RWPE2 (cell line): ENCODE measurements around the gene KIRREL3.

Source experiments
- ATAC-seq: fragments of 200-7000 bp; cut with Tn5 transposase; 3 replicates; pipeline ENCODE4 v1.9.1; 2021; ENCODE audit warnings: low read depth
- DNase-seq: peaks from one replicate; pipeline ENCODE4 v3.0.0-alpha.2; 2020; ENCODE audit warnings: low spot score
- H3K27ac ChIP-seq: fragments of 450-650 bp; 2 replicates; pipeline ENCODE4 v1.5.1; 2017; ENCODE audit warnings: mild to moderate bottlenecking; ENCODE audit not compliant: poor library complexity, severe bottlenecking
- H3K27me3 ChIP-seq: fragments of 250-450 bp; sonication (Bioruptor Pico); 2 replicates; pipeline ENCODE4 v1.5.1; 2021; ENCODE audit warnings: mild to moderate bottlenecking, moderate library complexity; ENCODE audit not compliant: insufficient read depth, poor library complexity, severe bottlenecking
- H3K36me3 ChIP-seq: fragments of 250-450 bp; sonication (Bioruptor Pico); 2 replicates; pipeline ENCODE4 v1.5.1; 2020; ENCODE audit warnings: low read depth, mild to moderate bottlenecking, moderate library complexity
- H3K4me1 ChIP-seq: fragments of 250-450 bp; sonication (Bioruptor Pico); 2 replicates; pipeline ENCODE4 v1.5.1; 2021; ENCODE audit warnings: mild to moderate bottlenecking, moderate library complexity; ENCODE audit not compliant: insufficient read depth, poor library complexity, severe bottlenecking
- H3K4me3 ChIP-seq: fragments of 250-450 bp; sonication (Bioruptor Pico); 2 replicates; pipeline ENCODE4 v1.5.1; 2021; ENCODE audit warnings: mild to moderate bottlenecking, moderate library complexity; ENCODE audit not compliant: severe bottlenecking
- H3K9me3 ChIP-seq: fragments of 250-450 bp; sonication (Bioruptor Pico); 2 replicates; pipeline ENCODE4 v1.5.1; 2021; ENCODE audit warnings: mild to moderate bottlenecking, moderate library complexity; ENCODE audit not compliant: severe bottlenecking
- TF ChIP-seq, protein P1 (sequence below): fragments of 450-650 bp; IDR thresholded peaks from one replicate; pipeline ENCODE4 v1.5.1; 2017; ENCODE audit warnings: mild to moderate bottlenecking, moderate library complexity; ENCODE audit not compliant: poor library complexity, severe bottlenecking

Gene KIRREL3

DNA sequence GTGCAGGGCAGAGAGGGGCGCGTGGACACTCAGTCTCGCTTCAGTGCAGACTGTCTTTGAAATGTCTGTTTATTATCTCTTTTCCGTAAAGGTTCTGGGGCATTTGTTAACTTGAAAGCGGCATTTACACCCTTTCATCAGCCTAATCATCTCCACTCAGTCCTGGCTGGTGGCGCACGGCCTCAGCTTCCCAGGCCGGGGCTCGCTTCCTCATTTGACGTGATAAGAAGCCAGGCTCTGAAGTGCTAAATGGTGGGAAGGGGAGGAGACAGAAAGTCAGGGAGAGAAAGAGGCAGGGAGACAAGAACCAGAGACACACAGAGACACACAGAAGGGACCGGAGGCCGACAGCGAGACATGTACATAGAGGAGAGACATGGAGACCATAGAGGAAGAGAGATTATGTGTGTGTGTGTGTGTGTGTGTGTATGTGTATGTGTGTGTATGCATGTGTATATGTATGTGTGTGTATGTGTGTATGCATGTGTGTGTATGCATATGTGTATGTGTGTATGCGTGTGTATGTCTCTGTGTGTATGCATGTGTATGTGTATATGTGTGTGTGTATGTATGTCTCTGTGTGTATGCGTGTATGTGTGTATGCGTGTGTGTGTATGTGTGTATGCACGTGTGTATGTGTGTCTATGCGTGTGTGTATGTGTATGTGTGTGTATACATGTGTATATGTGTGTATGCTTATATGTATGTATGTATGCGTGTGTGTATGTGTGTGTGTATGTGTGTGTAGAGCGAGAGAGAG is 543.6 kb downstream of the KIRREL3 start:
- Histone ChIP-seq H3K27me3 (peaks cover 6% of the 10 kb centered on the region), H3K4me1 (no peaks in the 10 kb centered on the region), H3K27ac (no peak overlapping the region), H3K9me3 (no peaks in the 10 kb centered on the region), H3K4me3 (no peak overlapping the region), H3K36me3 (no peaks in the 10 kb centered on the region)
- TF ChIP-seq, protein P1, sequence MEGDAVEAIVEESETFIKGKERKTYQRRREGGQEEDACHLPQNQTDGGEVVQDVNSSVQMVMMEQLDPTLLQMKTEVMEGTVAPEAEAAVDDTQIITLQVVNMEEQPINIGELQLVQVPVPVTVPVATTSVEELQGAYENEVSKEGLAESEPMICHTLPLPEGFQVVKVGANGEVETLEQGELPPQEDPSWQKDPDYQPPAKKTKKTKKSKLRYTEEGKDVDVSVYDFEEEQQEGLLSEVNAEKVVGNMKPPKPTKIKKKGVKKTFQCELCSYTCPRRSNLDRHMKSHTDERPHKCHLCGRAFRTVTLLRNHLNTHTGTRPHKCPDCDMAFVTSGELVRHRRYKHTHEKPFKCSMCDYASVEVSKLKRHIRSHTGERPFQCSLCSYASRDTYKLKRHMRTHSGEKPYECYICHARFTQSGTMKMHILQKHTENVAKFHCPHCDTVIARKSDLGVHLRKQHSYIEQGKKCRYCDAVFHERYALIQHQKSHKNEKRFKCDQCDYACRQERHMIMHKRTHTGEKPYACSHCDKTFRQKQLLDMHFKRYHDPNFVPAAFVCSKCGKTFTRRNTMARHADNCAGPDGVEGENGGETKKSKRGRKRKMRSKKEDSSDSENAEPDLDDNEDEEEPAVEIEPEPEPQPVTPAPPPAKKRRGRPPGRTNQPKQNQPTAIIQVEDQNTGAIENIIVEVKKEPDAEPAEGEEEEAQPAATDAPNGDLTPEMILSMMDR, result no peak
- DNase-seq (no peak), ATAC-seq (no peak)

DNA sequence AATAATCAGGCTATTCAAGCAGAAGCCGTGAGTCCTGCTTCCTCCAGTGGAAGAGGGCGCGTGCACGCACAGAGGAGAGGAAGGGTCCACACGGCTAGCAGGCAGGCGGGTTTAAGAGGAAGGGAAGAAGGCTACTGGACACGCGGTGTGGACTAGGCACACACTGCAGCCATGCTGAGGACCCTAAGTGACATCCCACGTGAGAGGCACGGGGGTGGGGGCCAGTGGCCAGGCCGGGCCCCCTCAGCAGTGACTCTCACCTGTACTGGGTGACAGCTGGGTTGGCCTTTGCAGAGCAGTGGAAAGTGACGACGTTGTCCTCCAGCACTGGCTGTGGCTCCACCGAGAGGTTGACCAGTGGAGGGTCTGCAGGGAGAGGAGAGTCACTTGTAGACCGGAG is 544.5 kb downstream of the KIRREL3 start:
- Histone ChIP-seq H3K4me3 (no peak overlapping the region), H3K27me3 (peaks cover 6% of the 10 kb centered on the region), H3K27ac (no peak overlapping the region), H3K9me3 (no peaks in the 10 kb centered on the region), H3K4me1 (no peaks in the 10 kb centered on the region), H3K36me3 (no peaks in the 10 kb centered on the region)
- DNase-seq, result no peak
- ATAC-seq, result no peak
- TF ChIP-seq, protein P1, result no peak

DNA sequence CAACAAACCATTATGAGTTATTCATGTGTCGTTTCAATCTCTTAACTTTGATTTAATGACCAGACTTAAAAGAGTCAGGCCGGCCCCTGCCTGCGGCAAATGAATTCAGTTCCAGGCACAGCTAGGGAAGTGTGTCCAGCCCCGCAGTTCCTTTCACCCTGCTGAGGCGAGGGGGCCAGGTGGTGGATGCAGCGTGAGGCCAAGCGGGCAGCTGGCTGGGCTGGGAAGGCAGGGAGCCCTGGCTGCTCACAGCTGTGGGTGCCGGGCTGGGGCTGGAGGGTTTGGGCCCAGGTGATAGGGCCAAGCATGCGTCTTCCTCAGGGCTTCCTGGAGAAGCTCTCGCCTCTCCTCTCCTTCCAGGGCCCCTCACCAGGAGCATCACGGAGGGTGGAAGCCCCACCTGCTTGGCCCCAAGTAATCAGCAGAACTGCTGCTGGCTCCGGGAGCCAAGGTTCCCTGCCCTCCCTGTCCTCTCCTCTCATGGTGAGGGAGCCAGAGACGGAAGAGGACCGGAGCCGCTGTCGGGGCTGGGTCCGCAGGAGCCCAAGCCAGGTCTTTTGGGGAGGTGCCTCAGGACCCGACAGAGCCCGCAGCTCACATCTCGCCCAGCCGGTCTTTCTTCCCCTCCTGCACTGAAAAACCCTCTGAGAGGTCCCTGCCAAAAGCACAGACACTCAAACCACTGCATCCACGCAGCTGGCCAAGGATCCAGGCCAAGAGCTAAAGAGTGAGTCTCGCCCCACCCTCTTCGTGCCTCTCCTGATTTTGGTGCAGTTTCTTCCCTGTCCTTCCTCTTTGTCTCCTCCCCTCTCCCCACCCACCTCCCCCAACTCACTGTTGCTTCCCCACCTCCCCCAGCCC is 548.1 kb downstream of the KIRREL3 start:
- Histone ChIP-seq H3K9me3 (no peaks in the 10 kb centered on the region), H3K27me3 (no peaks in the 10 kb centered on the region), H3K4me1 (no peaks in the 10 kb centered on the region), H3K27ac (no peak overlapping the region), H3K36me3 (no peaks in the 10 kb centered on the region), H3K4me3 (no peak overlapping the region)
- TF ChIP-seq, protein P1, result no peak
- peak; percentile 19; the same call in 1 of the 3 replicates for ATAC-seq
- no peak for DNase-seq

GRCh38 chr11:126451211-126451802 is 549.3 kb downstream of the KIRREL3 start:
- TF ChIP-seq, protein P1, result no peak
- ATAC-seq, result no peak
- Histone ChIP-seq H3K27me3 (no peaks in the 10 kb centered on the region), H3K36me3 (no peaks in the 10 kb centered on the region), H3K27ac (no peak overlapping the region), H3K4me1 (no peaks in the 10 kb centered on the region), H3K4me3 (no peak overlapping the region), H3K9me3 (no peaks in the 10 kb centered on the region)
- no peak for DNase-seq
